Cortex of kidney (tissue), 1 donor: ENCODE measurements around the gene DRAP1.

Source experiments
- DNase-seq: peaks from one replicate; lab custom pipeline; 2025; lab: John Stamatoyannopoulos, UW

DRAP1 gene

DNA sequence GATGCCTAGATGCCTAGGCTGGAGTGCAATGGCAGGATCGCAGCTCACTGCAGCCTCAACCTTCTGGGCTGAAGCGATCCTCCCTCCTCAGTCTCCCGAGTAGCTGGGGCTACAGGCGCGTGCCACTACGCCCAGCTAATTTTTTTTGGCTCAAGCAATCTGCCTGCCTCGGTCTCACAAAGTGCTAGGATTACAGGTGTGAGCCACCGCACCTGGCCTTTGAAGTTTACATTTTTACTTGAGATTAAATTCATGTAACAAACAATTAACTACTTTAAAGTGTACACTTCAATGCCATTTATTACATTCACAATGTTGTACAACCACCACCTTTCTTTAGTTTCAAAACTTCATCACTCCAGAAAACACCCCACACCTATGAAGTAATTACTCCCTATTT, 15.5 kb upstream of the DRAP1 start:
- DNase-seq = no peak

DNA sequence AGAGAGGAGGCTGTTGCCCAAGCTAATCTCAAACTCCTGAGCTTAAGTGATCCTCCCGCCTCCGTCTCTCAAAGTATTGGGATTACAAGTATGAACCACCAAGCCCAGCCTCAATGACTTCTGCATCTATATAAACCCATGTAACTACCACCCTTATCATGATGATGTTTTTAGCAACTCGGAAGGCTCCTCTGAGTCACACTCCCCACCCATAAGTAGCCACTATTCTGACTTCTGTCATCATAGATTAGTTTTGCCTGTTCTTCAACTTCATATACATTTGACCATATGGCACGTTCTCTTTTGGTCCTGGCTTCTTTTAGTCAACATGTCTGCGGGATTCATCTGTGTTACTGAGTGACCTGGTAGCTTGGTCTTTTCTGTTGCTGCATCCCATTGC, 12.6 kb upstream of the DRAP1 start:
- DNase-seq = no peak

DNA sequence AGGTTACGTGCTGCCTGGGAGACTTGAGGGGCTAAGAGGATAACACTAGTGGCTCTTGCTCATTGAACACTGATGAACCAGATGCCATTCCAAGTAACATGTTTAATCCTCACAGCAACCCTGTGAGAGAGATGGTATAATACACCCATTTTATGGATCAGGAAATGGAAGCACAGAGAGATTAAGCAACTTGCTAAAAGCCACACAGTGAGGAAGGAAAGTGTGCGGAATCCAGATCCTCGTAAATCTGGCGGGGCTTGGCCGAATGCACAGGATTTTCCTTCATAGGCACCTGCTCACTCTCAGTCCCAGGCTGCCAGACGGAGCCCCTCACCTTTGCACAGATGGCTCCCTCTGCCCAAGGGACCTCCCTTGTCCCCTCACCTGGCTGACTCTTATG, 11.3 kb upstream of the DRAP1 start:
- no peak for DNase-seq

DNA sequence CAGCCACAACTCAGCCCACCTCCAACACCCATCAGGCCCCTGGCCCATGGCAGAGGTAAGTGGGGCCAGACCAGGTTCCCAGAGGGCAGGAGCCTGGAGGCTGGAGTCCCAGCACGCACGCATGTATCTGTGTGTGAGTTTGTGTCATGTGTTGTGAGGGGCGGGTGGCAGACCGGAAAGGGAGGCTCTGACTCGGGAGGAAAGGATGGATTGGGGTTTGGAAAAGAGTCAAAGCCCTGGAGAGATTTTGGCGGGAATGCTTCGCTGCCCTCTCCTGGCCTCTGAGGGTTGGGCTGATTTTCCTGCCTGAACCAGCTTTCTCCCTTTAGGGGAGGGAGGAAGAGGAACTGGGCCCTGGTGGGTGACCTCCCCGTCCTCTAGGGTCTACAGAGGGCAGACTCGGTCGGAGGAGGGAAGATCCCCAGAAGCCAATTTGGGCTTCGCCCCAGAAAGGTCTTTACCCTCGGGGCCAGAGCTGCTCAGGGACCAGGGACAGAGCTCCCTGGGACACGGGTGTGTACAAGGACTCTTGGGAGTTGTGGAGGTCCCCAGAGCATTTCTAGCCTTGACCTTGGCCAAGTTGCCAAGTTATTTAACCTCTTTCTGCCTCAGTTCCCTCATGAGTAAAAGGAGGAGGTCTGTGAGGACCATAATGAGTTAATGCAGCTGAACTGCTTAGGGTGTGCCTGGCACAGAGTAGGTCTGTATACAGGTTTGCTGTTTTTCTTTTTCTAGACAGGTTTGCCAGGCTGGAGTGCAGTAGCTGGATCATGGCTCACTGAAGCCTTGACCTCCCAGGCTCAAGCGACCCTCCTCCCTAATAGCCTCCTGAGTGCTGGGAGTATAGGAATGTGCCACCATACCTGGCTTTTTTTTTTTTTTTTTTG, 7.3 kb upstream of the DRAP1 start:
- DNase-seq = no peak

DNA sequence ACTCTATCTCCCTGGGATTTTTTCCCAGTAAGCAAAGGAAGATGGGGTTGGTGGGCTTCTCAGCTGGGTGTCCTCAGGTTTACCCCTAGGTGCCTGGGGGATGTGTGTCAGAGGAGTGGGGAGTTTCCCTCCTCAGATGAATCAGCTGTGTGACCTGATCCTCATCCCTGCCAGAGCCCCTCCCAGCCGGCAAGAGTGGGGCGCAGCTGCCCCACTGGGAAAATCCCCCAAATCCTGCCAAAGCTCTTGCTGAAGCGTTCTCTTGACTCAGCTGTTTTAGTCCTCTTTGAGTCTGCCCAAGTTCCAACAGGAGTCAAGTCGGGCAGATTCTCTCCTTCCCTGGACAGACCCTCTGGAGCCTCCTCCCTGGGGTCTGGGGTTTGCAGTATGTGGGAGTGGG, 6.4 kb upstream of the DRAP1 start:
- no peak for DNase-seq

DNA sequence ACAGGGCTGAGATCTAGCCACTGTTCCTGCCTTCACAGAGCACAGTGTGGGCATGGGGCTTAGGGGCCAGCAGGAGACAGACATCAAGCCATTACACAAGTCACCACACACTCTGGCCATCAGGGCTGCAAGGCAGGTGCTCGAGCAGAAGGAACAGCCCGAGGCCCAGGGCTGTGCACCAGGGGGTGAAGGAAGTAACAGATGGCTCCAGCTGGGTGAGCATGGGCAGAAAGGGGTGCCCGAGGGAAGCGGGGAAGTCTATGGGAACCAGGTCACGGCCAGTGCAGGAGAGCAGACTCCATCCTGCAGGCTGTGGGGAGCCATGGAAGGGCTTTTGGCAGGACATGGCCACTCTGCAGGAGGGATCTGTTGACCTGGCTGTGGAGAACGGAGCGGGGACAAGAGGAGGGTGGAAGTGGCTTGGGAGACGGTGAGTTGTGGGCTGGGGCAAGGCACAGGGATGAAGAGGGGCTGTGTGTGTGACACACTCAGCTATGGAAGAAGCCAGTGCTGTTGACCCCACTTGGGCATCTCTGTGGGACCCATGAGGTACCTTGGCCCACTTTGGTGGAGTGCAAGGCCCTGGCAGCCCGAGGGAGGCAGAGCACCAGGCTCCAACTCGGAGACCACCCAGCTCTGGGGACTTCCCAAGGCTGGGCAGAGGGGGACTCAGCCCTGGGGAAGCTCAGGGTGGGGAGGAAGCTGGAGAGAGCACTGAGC, 4.0 kb upstream of the DRAP1 start:
- DNase-seq = no peak

DNA sequence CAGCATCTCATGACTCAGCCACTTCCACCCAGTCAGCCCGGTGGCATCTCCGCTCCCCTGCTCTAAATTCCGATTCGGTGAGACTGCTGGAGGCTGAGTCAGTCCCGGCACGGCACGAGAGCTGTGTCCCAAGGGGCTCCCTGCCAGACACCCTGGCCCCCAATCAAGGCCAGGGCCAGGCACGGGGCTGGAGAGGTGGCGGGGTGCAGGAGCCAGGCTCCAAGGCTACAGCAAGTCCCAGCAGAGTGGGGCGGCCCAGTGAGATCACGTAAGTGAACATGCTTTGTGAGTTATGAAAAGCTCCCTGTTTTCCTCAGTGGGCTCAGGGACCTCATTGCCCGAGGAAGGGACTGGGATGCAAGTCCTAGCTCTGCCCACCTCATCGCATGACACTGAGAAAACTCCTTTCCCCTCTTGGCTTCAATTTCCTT, 3.4 kb upstream of the DRAP1 start:
- DNase-seq = no peak

DNA sequence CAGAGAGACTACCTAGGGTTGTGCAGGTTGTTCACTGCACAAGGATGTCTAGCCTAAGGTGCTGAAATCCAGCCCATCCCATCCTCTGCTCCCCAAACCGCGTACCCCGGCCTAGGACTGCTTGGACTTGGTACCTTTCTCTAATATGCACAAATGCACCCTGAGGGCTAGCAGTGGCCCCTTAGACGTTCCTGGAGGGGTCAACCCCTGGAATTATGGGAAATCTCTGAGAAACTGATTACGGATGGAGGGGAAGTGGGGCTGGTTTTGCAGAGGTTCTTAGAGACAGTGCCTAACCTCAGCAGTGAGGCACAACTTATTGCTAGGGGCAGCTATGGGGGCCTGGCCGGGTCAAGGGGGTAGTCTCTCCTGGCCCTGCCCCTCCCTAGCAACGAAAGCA, 2.8 kb upstream of the DRAP1 start:
- DNase-seq = no peak

DNA sequence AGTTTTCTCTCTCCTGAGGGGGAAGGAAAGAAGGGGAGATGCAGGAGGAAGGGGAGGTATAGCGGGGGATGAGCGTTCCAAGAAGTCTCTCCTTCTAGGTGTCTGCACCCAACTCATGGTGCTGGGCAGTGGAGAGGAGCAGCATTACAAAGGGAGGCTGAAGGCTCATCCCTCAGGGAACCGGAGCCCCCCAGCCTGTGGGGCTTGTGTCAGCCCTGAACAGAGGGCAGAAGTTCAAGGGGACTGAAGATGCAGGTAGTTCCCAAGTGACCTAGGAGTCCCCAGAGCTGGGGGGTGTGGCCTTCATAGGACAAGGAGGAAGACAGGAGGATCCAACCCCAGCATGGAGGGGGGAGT, 2.2 kb upstream of the DRAP1 start:
- no peak for DNase-seq

DNA sequence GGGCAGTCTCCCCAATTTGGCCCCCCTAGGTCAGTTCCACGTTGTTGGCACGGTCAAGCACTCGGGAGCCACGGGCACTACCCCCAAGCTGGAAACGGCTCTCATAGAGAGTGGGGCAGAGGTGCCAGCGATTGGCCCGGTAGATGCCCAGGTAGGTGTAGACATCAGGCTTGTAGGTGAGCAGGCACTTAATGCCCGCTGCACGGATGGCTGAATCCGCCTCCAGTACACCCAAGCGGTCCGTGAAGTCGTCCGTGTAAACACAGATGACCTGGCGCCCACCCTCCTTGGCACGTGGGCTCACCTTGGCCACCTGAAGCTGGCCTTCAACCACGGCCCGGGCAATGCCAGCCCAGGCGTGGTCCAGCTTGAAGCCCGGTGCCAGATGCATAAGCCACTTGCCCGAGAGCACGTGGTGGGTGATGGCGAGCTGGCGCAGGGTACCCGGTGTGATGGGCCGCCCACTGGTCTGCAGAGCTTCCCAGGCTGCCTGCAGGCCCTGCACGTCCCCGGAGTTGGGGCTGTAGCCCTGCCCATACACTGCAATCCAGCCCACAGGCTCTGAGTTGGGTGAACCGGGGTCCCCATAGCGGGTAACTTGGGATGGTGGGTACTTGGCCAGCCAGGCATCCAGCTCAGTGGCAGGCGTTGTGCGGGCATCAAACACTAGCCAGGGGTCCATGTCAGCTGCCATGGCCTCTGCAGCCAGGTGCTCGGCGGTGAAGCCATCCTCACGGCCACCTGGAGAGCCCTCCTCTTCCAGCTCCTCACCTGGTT, 1.6 kb upstream of the DRAP1 start:
- DNase-seq = no peak

DNA sequence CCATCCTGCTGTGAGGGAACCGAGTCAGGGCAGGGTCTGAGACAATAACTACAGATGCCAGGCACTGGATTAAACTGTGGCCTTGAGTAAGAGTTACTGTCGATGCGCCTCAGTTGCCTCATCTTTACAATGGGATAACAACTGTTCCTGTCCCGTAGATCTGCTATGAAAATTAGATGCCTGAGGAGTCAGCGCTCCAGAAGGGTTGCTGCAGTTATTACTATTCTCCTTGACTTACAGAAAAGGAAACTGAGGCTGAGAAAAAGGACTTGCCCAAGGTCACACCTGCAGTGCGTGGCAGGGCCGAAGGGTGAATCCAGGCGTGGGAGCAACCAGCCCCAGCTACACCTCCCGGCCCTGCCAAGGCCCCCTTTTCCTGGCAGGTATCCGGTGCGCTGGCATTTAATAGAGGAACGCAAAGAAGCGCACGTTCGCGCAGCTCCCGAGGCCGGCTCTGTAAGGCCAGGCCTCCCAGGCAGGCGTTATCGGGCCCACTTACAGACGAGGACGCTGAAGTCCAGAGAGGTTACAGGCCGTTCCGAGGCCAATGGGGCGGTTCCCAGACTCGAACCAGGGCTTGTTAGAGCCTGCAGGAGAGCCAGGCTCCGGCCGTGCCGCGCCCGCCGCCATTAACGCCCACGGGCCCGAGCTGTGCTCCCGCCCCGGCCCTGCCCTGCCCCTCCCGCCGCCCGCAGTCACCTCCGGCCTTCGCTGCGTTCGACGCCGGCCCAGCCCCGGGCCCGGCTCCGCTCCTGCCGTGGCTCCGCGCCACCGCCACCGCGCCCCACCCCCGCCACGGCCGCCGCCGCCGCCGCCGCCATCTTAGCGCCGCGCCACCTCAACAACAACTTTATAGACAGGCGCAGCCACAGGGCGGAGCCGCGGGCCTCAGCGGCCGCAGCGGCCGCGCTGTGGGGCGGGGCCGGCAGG, 750 bp upstream of the DRAP1 start, which contains the start of gene C11orf68:
C11orf68 (minus strand) TSS at position 852 of the 930 bp plus-strand sequence; CDS start at position 821, 31 bp downstream.
- no peak for DNase-seq

DNA sequence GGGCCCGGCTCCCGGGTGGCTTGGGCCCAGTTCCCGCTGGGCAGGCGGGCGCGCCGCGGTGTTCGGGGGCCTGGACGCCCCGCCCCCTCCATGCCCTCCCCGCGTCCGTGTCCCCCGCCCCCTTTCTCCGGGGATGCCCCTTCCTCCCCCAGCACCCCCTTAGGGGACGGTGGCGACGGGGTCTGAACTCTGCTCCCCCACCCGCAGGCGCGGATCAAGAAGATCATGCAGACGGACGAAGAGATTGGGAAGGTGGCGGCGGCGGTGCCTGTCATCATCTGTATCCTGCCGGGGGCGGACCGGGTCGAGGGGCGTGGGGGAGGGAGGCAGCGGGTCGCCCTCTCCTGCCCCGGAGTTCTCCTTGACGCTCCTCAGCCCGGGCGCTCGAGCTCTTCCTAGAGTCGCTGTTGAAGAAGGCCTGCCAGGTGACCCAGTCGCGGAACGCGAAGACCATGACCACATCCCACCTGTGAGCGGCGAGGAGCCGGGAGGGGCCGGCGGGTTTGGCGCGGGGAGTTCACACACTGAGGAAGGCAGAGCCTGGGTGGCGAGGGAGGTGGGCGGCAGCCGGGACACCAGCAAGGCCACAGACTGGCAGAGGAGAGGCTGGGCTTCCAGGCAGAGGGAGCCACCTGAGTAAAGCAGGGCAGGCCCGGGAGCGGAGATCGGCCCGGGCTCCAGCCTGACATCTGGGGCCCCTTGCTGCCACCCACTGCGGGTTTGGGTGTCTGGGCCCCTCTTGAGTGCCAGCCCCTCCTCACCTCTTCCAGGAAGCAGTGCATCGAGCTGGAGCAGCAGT, 546 bp downstream of the DRAP1 start:
- no peak for DNase-seq

DNA sequence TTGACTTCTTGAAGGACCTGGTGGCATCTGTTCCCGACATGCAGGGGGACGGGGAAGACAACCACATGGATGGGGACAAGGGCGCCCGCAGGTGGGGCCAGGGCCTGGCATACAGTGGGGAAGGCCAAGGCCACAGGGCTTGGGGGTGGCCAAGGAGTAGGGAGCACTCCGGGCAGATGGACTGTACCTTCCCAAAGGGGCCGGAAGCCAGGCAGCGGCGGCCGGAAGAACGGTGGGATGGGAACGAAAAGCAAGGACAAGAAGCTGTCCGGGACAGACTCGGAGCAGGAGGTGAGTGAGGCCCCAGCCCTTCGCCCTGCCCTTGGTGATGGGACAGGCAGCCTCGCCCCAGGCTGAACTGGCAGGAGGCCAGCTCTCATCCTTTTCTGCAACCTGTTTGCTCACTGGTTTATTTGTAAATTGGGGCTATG, 1.2 kb downstream of the DRAP1 start:
- no peak for DNase-seq

DNA sequence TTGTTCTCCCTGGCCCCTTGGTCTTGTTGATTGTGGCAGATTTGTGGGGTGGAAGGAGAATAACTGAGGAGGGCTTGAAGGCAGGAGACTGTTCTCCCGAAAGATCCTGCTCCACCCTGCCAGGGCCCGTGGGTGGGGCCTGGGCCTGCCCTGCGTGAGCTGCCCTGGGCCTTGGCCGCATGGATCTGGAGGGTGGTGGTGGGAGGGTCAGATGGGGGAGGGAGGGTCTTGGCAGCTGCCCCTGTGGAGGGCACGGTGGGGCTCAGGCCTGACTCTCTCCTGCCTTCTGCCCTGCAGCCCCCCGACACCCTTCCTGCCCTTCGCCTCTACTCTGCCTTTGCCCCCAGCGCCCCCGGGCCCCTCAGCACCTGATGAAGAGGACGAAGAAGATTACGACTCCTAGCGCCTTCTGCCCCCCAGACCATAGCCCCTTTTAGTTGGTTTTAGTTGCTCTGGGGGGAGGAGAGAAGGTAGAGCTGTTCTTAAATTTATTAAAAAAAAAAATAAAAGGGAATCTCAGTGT, 1.9 kb downstream of the DRAP1 start:
- no peak for DNase-seq

DNA sequence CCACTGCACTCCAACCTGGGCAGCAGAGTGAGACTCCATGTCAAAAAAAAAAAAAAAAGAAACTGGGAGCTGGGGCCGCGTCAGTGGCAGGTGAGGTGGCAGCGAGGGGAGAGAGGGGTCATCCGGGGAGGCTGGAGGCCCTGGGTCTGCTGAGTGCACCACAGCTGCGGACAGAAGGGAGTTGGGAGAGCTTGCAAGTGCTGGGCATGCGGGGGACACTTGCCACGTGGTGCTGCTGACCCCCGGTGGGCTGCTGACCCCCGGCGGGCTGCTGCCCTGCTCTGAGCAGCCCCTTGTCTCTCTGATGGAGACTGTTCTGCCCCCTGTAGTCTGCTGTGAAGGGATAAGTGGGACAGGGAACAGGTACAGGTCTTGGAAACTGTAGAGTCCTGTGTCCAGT, 2.6 kb downstream of the DRAP1 start:
- DNase-seq = no peak

DNA sequence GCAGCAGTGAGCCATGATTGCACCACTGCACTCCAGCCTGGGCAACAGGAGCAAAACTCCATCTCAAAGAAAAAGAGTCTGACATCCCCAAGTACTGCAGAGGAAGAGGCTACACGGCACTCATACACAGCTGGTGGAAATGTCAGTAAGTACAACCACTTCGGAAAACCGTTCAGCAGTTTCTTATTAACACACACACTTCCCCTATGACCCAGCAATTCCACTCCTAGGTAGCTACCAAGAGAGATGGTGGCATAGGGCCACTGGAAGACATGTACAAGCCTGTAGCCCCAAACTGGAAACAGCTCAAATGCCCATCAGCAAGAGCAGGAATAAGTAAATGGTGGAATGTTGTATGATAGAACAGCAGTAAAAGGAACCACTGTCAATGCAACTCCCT, 3.3 kb downstream of the DRAP1 start:
- DNase-seq = no peak

DNA sequence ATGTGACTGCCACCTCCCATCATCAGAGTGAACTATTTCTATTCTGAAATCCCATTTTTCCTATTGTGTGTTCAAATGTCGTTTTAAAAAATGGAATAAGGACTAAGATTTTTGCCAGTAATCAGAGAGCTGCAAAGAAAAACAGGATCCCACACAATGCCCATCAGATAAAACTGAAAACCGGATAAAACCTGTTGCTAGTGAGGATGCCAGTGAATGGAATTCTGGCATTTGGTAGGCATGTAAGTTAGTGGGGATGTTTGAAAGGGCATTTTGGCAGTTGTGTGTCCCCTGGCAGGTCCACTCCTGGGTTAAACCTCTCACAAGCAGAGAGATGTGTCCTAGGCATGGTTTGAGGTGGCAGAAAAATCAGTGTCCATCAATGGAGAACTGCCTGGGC, 6.2 kb downstream of the DRAP1 start:
- no peak for DNase-seq

DNA sequence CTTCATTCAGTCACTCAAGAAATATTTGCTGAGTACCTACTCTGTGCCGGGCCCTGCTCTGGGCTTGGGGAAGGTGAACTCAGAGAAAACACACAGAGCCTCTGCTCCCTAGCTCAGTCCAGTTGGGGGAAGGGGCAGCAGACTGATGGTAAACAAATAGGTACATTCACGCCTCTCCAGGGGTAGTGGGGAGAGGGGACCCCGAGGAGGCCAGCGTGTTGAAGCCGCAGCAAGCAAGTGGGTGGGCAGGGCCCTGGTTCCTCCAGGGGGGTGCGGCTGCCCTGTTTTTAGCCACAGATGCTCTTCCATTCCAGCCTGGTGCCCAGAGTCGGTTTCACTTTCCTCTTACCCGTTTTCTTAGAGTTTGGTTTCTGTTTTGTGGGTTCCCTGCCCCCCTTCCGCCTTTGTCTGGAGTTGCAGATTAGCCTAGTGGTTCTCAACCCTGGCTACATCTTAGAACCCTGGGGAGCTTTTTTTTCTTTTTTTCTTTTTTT, 8.7 kb downstream of the DRAP1 start:
- DNase-seq = no peak

DNA sequence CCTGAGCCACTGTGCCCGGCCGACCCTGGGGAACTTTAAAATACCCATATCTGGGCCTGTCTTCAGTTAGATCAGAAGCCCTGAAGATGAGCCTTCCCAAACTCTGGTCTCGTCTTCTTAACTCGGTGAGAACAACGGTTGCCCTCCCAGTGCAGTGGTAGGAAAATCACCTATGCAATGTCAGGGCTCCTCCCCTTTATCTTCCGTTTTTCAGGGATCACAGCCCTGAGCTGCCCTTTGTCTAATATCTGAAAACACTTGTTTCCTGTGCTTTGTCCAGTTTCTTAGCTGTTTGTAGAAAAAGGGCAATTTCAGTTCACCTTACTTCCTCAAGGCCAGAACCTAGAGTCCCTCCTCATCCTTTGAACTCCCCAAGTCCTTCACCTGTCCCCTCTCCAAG, 9.4 kb downstream of the DRAP1 start:
- no peak for DNase-seq
